VCaP (cell line): Measurements from ENCODE around the gene REEP5.

ENCODE experiments used
- H3K27ac ChIP-seq: fragments of 450-650 bp; 2 replicates; pipeline ENCODE4 v1.5.1; 2017
- CTCF ChIP-seq: fragments of 450-650 bp; conservative IDR thresholded peaks from 2 replicates; pipeline ENCODE4 v1.5.1; 2017; ENCODE audit warnings: mild to moderate bottlenecking, moderate library complexity

REEP5 gene

GRCh38 chr5:112848116-112848811 is 73.8 kb downstream of the REEP5 start:
- no peak overlapping the region for H3K27ac ChIP-seq
- TF ChIP-seq CTCF = peak; percentile 70

- no peak for TF ChIP-seq CTCF
- H3K27ac ChIP-seq = no peak overlapping the region
These were observed 74.7 kb downstream of the REEP5 start for GRCh38 chr5:112847306-112847705.

- no peak overlapping the region for H3K27ac ChIP-seq
- no peak for TF ChIP-seq CTCF
These were observed 75.5 kb downstream of the REEP5 start for GRCh38 chr5:112846556-112846955.

GRCh38 chr5:112844489-112844888 is 77.5 kb downstream of the REEP5 start:
- no peak overlapping the region for H3K27ac ChIP-seq
- TF ChIP-seq CTCF = no peak

- no peak for TF ChIP-seq CTCF
- H3K27ac ChIP-seq = no peak overlapping the region
These were observed 88.1 kb downstream of the REEP5 start for GRCh38 chr5:112833971-112834370.

- TF ChIP-seq CTCF = no peak
- H3K27ac ChIP-seq = no peak overlapping the region
These were observed 91.6 kb downstream of the REEP5 start for GRCh38 chr5:112830378-112830777.
